ENCODE results near the gene RGP1. TPM values are rescaled to one million over a fixed set of nuclear protein-coding genes. Genes with fewer than 3 reads are reported as not detected.

Gene RGP1
- total RNA-seq, result 34.6 TPM
- long read RNA-seq, full-length matches to known transcripts, result 3 of 30 reads
- long read RNA-seq, partial matches to known transcripts, result 3 of 30 reads
- long read RNA-seq, other reads (novel, unspliced or antisense), result 24 of 30 reads

- Histone ChIP-seq H3K27ac (peak within 1 kb of the TSS; percentile 91), H3K27me3 (no peaks in the 10 kb centered on the region), H3K9me3 (no peaks in the 10 kb centered on the region), H3K4me3 (peak within 1 kb of the TSS; percentile 98), H3K36me3 (peaks cover 50% of the 10 kb centered on the region), H3K4me1 (peaks cover 42% of the 10 kb centered on the region)
- intact Hi-C loops (cut with DNase I), result no loop called here
- DNase-seq (peak; percentile 94), ATAC-seq (peak; percentile 95)
- no peak for TF ChIP-seq CTCF (IDR thresholded peaks at IDR 0.05)
Measured at GRCh38 chr9:35748858-35749514, at the start of gene RGP1, which contains the start of gene GBA2. Gene RGP1 (plus strand): TSS chr9:35749287. CDS start chr9:35749756, 469 bp downstream. Gene GBA2 (minus strand): TSS chr9:35749228. CDS start chr9:35748704, 524 bp downstream.

GRCh38 chr9:35700031-35700430 lies 49.1 kb upstream of the RGP1 start:
- Histone ChIP-seq H3K4me3 (no peak overlapping the region), H3K27me3 (no peaks in the 10 kb centered on the region), H3K36me3 (peaks cover 90% of the 10 kb centered on the region), H3K27ac (no peak overlapping the region), H3K4me1 (peaks cover 12% of the 10 kb centered on the region), H3K9me3 (no peaks in the 10 kb centered on the region)
- intact Hi-C loops (cut with DNase I), result no loop called here
- ATAC-seq, result no peak
- no peak for DNase-seq
- no peak for TF ChIP-seq CTCF (IDR thresholded peaks at IDR 0.05)

- intact Hi-C loops (cut with DNase I), result no loop called here
- Histone ChIP-seq H3K4me3 (no peak overlapping the region), H3K27me3 (no peaks in the 10 kb centered on the region), H3K36me3 (peaks cover 98% of the 10 kb centered on the region), H3K27ac (no peak overlapping the region), H3K4me1 (peaks cover 10% of the 10 kb centered on the region), H3K9me3 (no peaks in the 10 kb centered on the region)
- no peak for DNase-seq
- TF ChIP-seq CTCF (IDR thresholded peaks at IDR 0.05), result no peak
- ATAC-seq, result no peak
Measured at GRCh38 chr9:35700942-35701341, 48.1 kb upstream of the RGP1 start.

GRCh38 chr9:35702696-35703095 lies 46.4 kb upstream of the RGP1 start:
- no peak for TF ChIP-seq CTCF (IDR thresholded peaks at IDR 0.05)
- intact Hi-C loops (cut with DNase I), result no loop called here
- H3K9me3 ChIP-seq, result no peaks in the 10 kb centered on the region
- H3K4me1 ChIP-seq, result no peaks in the 10 kb centered on the region
- no peaks in the 10 kb centered on the region for H3K27me3 ChIP-seq
- no peak overlapping the region for H3K27ac ChIP-seq
- no peak for DNase-seq
- ATAC-seq, result no peak
- no peak overlapping the region for H3K4me3 ChIP-seq
- peaks cover 100% of the 10 kb centered on the region for H3K36me3 ChIP-seq

- TF ChIP-seq CTCF (IDR thresholded peaks at IDR 0.05), result no peak
- H3K9me3 ChIP-seq, result no peaks in the 10 kb centered on the region
- ATAC-seq, result no peak
- intact Hi-C loops (cut with DNase I), result no loop called here
- H3K4me3 ChIP-seq, result no peak overlapping the region
- H3K4me1 ChIP-seq, result no peaks in the 10 kb centered on the region
- H3K27ac ChIP-seq, result no peak overlapping the region
- DNase-seq, result no peak
- no peaks in the 10 kb centered on the region for H3K27me3 ChIP-seq
- H3K36me3 ChIP-seq, result peaks cover 100% of the 10 kb centered on the region
Measured at GRCh38 chr9:35703906-35704672, 45.0 kb upstream of the RGP1 start.
